CD14-positive monocyte (primary cell): ENCODE data around the gene RAB27B. TPM values are rescaled to one million over a fixed set of nuclear protein-coding genes. Genes with fewer than 3 reads are reported as not detected.

Source experiments
- DNase-seq, 3 donors: peaks; one replicate each; pipeline ENCODE4 v3.0.0-alpha.2; 2011 to 2022
- H2AFZ ChIP-seq: 2 replicates; pipeline ENCODE4 v1.6.0; 2012; ENCODE audit warnings: mild to moderate bottlenecking, low read depth, low read length, inconsistent platforms; ENCODE audit not compliant: insufficient read depth, poor library complexity, severe bottlenecking
- H3K27ac ChIP-seq, 2 donors: 1 replicate in 1 of 2; 2 replicates in 1 of 2; pipeline ENCODE4 v1.5.1; 2012 to 2013; ENCODE audit warnings: low read length in 2 of 2, control low read depth in 1 of 2, inconsistent platforms in 1 of 2, low read depth in 1 of 2, mild to moderate bottlenecking in 1 of 2
- H3K27me3 ChIP-seq, 2 donors: one replicate each; pipeline versions ENCODE4 v1.6.0 to v1.6.1; 2011 to 2013; ENCODE audit warnings: low read length in 2 of 2; ENCODE audit not compliant: control insufficient read depth in 2 of 2, insufficient read depth in 2 of 2
- H3K36me3 ChIP-seq, 2 donors: replicated peaks in 1 of 2; 1 replicate in 1 of 2; 2 replicates in 1 of 2; pipeline versions ENCODE4 v1.5.1 to v1.6.1; 2012 to 2013; ENCODE audit warnings: low read length in 2 of 2, control low read depth in 1 of 2, inconsistent platforms in 1 of 2, mild to moderate bottlenecking in 1 of 2; ENCODE audit not compliant: insufficient read depth in 2 of 2, control insufficient read depth in 1 of 2
- H3K4me1 ChIP-seq, 2 donors: 1 replicate in 1 of 2; 2 replicates in 1 of 2; pipeline versions ENCODE4 v1.5.1 to v1.6.1; 2012 to 2013; ENCODE audit warnings: low read length in 2 of 2, control low read depth in 1 of 2, inconsistent platforms in 1 of 2, mild to moderate bottlenecking in 1 of 2, moderate library complexity in 1 of 2; ENCODE audit not compliant: insufficient read depth in 2 of 2, control insufficient read depth in 1 of 2
- H3K4me2 ChIP-seq: replicated peaks from 2 replicates; pipeline ENCODE3; 2012; ENCODE audit warnings: low read length, moderate library complexity, mild to moderate bottlenecking; ENCODE audit not compliant: poor library complexity, severe bottlenecking; ENCODE audit errors: extremely low read depth
- H3K4me3 ChIP-seq, 3 experiments: fragments of 200-600 bp in 1 of 3; sonication (generic) in 1 of 3; replicated peaks in 1 of 3; 1 replicate in 2 of 3; 2 replicates in 1 of 3; pipeline ENCODE4 v1.5.1; 2011 to 2013; ENCODE audit warnings: low read length in 3 of 3, mild to moderate bottlenecking in 3 of 3, control low read depth in 2 of 3, low read depth in 2 of 3, inconsistent platforms in 1 of 3, moderate library complexity in 1 of 3
- H3K79me2 ChIP-seq: 2 replicates; pipeline ENCODE4 v1.6.0; 2012; ENCODE audit warnings: mild to moderate bottlenecking, control low read depth, inconsistent platforms, low read length, moderate library complexity; ENCODE audit not compliant: insufficient read depth
- H3K9ac ChIP-seq: 2 replicates; pipeline ENCODE4 v1.6.0; 2017; ENCODE audit warnings: low read length, mild to moderate bottlenecking; ENCODE audit not compliant: insufficient read depth, poor library complexity, severe bottlenecking
- H3K9me3 ChIP-seq, 2 donors: replicated peaks in 1 of 2; 1 replicate in 1 of 2; 2 replicates in 1 of 2; pipeline versions ENCODE4 v1.5.1 to v1.6.1; 2012 to 2013; ENCODE audit warnings: low read length in 2 of 2, control low read depth in 1 of 2; ENCODE audit not compliant: control insufficient read depth in 1 of 2, insufficient read depth in 1 of 2
- H4K20me1 ChIP-seq: 2 replicates; pipeline ENCODE4 v1.6.0; 2012; ENCODE audit warnings: mild to moderate bottlenecking, low read length, control low read depth, moderate library complexity; ENCODE audit not compliant: insufficient read depth
- H3K27ac Mint-ChIP-seq, 7 donors: one replicate each; pipeline ENCODE4 v1.8.0; 2020; ENCODE audit warnings: mild to moderate bottlenecking in 7 of 7, mixed read lengths in 7 of 7, moderate library complexity in 6 of 7, inconsistent platforms in 2 of 7
- H3K27me3 Mint-ChIP-seq, 3 donors: one replicate each; pipeline ENCODE4 v1.8.0; 2021 to 2022; ENCODE audit warnings: low read depth in 3 of 3, mild to moderate bottlenecking in 3 of 3, mixed read lengths in 3 of 3, moderate library complexity in 3 of 3, inconsistent platforms in 1 of 3
- H3K36me3 Mint-ChIP-seq, 2 donors: one replicate each; pipeline ENCODE4 v1.8.0; 2020; ENCODE audit warnings: mixed read lengths in 2 of 2, inconsistent platforms in 1 of 2, mild to moderate bottlenecking in 1 of 2
- H3K4me1 Mint-ChIP-seq: one replicate; pipeline ENCODE4 v1.8.0; 2020; ENCODE audit warnings: mild to moderate bottlenecking, mixed read lengths
- H3K4me3 Mint-ChIP-seq, 2 donors: one replicate each; pipeline ENCODE4 v1.8.0; 2020; ENCODE audit warnings: mild to moderate bottlenecking in 2 of 2, mixed read lengths in 2 of 2, moderate library complexity in 1 of 2
- H3K9me3 Mint-ChIP-seq, 7 donors: one replicate each; pipeline ENCODE4 v1.8.0; 2020 to 2022; ENCODE audit warnings: mixed read lengths in 7 of 7, mild to moderate bottlenecking in 6 of 7, moderate library complexity in 6 of 7, inconsistent platforms in 2 of 7
- CTCF ChIP-seq: fragments of 200-600 bp; IDR thresholded peaks from one replicate; pipeline ENCODE4 v1.8.0; 2022; ENCODE audit warnings: antibody characterized with exemption, mild to moderate bottlenecking
- WGBS: methylation state at CpG from one replicate; pipeline ENCODE4 v1.1.5; 2013; ENCODE audit warnings: missing lambda C conversion rate; ENCODE audit not compliant: insufficient coverage; 5-methylcytosine and 5-hydroxymethylcytosine counted together
- intact Hi-C, 2 donors: fragments of 100-400 bp; cut with micrococcal nuclease; formaldehyde crosslinking; loops; one replicate each; pipeline versions ENCODE4 v1.15.0 to v1.15.1; 2023
- polyA plus RNA-seq, 3 donors: library from polyadenylated mRNA; depleted of rRNA in 1 of 3; unstranded in 2 of 3; stranded (reverse) in 1 of 3; fragments of 300-500 nt in 2 of 3; fragments of >200 nt in 1 of 3; fragmentation: Illumina TruSeq in 2 of 3; gene quantifications; 1 replicate in 2 of 3; 2 replicates in 1 of 3; pipeline ENCODE4 v1.2.3, GENCODE V29; 2012 to 2021

RAB27B gene
- polyA plus RNA-seq, 3 donors, result 0.11 to 0.13 TPM; not detected in 1

- Histone ChIP-seq H3K36me3 (no peaks in the 10 kb centered on the region), H2AFZ (no peak overlapping the region), H3K27ac (no peak overlapping the region), H3K4me1 (no peaks in the 10 kb centered on the region), H4K20me1 (no peaks in the 10 kb centered on the region), H3K9ac (no peak overlapping the region), H3K9me3 (no peaks in the 10 kb centered on the region), H3K79me2 (no peaks in the 10 kb centered on the region), H3K27me3 (no peaks in the 10 kb centered on the region), H3K4me3 (no peak overlapping the region), H3K4me2 (no peak overlapping the region)
- H3K27ac Mint-ChIP-seq, result no peak overlapping the region
- H3K9me3 Mint-ChIP-seq, result peaks cover 0 to 2% (median 0%) of the 10 kb centered on the region in 7 donors
- H3K4me3 Mint-ChIP-seq, result no peak overlapping the region
- H3K4me1 Mint-ChIP-seq, result no peaks in the 10 kb centered on the region
- H3K27me3 Mint-ChIP-seq, result peaks cover 2 to 3% (median 2%) of the 10 kb centered on the region in 3 donors
- intact Hi-C loops, result no loop called here
- DNase-seq, result no peak
- TF ChIP-seq CTCF, result no peak
- WGBS, result no CpG with 5 or more reads among the region's 2 CpGs
- H3K36me3 Mint-ChIP-seq, result no peaks in the 10 kb centered on the region
Observed at GRCh38 chr18:54878159-54878622, 49.9 kb downstream of the RAB27B start.

- H3K27me3 ChIP-seq, result no peaks in the 10 kb centered on the region
- no peak for DNase-seq
- TF ChIP-seq CTCF, result no peak
- Mint-ChIP-seq H3K27ac (no peak overlapping the region), H3K27me3 (peaks cover 2 to 3% (median 2%) of the 10 kb centered on the region in 3 donors), H3K36me3 (no peaks in the 10 kb centered on the region), H3K9me3 (peaks cover 0 to 2% (median 0%) of the 10 kb centered on the region in 7 donors), H3K4me3 (no peak overlapping the region), H3K4me1 (no peaks in the 10 kb centered on the region)
- no peaks in the 10 kb centered on the region for H3K36me3 ChIP-seq
- H3K4me2 ChIP-seq, result no peak overlapping the region
- H3K27ac ChIP-seq, result no peak overlapping the region
- no peak overlapping the region for H3K9ac ChIP-seq
- no CpG with 5 or more reads among the region's 3 CpGs for WGBS
- H3K4me3 ChIP-seq, result no peak overlapping the region
- no peaks in the 10 kb centered on the region for H4K20me1 ChIP-seq
- no peaks in the 10 kb centered on the region for H3K4me1 ChIP-seq
- no peaks in the 10 kb centered on the region for H3K79me2 ChIP-seq
- H3K9me3 ChIP-seq, result no peaks in the 10 kb centered on the region
- H2AFZ ChIP-seq, result no peak overlapping the region
- intact Hi-C loops, result no loop called here
Observed at GRCh38 chr18:54878659-54879358, 50.5 kb downstream of the RAB27B start.
